GM12892 (cell line): ENCODE results near the gene TBC1D22A.

Experiments used
- DNase-seq: peaks from one replicate; pipeline ENCODE4 v3.0.0; 2011; ENCODE audit not compliant: insufficient read length
- FAIRE-seq: peaks from 2 replicates; lab custom pipeline; 2011; peaks lifted over from hg19 to GRCh38; lab: Jason Lieb, UNC
- POLR2A ChIP-seq: IDR thresholded peaks from 2 replicates; pipeline ENCODE4 v1.6.1; 2011; ENCODE audit warnings: low read depth, low read length, control low read depth
- POLR2AphosphoS5 ChIP-seq: IDR thresholded peaks from 2 replicates; pipeline ENCODE4 v1.6.1; 2011; ENCODE audit warnings: low read depth, low read length, control low read depth
- TAF1 ChIP-seq: IDR thresholded peaks from 2 replicates; pipeline ENCODE4 v1.6.1; 2011; ENCODE audit warnings: low read depth, mild to moderate bottlenecking, control low read depth, low read length, borderline replicate concordance

Gene TBC1D22A

DNA sequence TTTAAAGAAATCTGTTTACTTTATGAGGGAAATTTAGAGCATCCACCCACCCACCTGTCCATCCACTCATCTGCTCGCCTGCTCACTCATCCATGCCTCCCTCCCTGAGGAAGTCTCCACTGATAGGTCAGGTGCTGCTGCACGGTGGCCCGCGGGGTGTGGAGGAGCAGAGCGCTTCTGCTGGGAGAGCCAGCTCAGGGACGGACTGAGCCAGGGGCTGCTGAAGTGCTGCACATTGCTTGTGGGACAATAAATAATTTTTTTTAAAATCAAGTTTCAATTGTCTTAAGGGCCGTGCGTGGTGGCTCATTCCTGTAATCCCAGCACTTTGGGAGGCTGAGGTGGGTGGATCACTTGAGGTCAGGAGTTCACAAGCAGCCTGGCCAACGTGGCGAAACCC is 148.9 kb downstream of the TBC1D22A start:
- no peak for TF ChIP-seq POLR2AphosphoS5
- no peak for TF ChIP-seq TAF1
- no peak for TF ChIP-seq POLR2A
- no peak for DNase-seq
- no peak for FAIRE-seq

DNA sequence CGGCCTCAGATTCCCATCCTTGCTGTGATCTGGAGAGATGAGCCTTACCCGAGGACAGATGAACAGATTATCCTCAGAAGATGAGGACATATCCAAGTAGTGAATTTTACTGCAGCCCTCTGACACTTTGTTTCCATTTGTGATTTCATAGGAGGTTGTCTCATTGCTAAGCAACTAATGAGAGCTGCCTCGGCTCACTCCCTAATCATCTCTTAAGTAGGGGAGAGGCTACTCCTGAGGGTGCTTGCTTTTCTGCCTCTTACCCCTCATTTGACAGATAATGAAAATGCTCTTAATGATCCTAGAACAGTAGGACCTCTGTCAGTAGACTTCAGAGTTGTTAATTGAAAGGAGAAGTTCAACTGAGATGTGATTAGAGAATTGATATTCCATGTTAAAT is 150.9 kb downstream of the TBC1D22A start:
- FAIRE-seq = no peak

DNA sequence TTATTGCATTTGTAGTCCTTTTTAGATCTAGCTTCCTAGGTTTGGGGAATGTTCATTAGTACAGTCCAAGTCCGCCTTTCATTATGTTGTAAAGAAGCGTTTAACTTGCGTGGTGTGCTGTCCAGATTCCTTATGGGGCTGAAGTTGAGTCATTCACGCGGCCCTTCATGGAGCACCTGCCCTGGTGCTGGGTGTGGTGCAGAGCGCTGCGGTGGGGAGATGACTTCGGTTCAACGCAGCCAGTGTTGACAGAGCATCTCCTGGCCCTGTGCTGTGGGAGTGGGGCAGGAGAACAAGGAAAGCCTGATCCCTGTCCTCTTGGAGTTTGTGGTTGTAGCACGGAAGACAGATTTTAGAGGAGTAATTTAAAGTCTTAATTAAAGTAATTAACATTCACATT is 152.0 kb downstream of the TBC1D22A start:
- TF ChIP-seq TAF1 (no peak), POLR2A (no peak), POLR2AphosphoS5 (no peak)
- FAIRE-seq (no peak), DNase-seq (no peak)

More for the DNA sequence above, 150.9 kb downstream of the TBC1D22A start:
- TF ChIP-seq TAF1 (no peak), POLR2AphosphoS5 (no peak), POLR2A (no peak)
- DNase-seq = no peak

DNA sequence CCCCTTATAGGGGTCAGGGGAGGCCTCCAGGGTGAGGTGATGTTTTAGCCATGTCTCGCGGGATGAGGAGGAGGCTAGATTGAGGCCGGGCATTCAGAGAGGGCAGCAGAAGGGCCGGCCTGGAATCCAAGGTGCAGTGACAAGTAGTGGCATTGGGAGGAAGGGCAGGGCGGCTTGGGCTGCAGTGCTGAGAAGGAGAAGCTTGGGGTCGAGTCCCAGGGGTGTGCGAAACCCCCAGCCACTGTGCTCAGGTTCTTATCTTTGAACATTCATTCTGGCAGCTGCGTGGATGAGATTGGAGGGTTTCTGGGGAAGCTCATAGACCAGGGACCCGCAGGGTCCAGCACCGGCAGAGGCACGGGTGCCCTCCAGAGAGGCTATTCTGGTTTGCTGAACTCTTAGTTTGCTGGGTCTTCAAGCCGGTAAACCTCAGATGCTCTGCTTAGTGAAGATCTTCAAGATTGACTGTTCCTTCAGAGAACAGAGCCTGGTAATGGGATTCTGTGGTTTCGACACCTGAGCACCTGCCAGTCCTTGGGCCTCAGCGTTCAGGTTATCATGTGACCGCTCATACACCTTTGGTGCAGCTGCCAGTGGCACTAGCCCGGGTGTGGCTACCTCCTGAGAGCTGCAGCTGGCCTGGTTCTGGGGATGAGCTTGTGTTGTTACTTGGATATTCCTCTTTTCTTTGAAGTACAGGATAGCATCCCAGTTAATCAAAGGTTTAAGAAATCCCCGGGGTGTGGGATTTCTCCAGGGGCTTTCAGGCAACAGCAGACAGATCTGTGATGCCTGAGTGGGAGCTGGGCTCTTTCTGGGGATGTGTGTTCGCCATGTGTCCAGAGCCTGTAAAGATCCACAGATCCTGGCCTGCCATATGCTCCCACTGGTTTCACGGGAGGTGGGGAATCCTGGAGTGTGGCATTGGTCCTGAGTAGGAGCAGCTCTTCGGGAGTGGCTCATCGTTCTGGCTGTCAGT is 152.8 kb downstream of the TBC1D22A start:
- no peak for TF ChIP-seq POLR2A
- TF ChIP-seq TAF1 = no peak
- TF ChIP-seq POLR2AphosphoS5 = no peak
- FAIRE-seq (no peak), DNase-seq (no peak)

DNA sequence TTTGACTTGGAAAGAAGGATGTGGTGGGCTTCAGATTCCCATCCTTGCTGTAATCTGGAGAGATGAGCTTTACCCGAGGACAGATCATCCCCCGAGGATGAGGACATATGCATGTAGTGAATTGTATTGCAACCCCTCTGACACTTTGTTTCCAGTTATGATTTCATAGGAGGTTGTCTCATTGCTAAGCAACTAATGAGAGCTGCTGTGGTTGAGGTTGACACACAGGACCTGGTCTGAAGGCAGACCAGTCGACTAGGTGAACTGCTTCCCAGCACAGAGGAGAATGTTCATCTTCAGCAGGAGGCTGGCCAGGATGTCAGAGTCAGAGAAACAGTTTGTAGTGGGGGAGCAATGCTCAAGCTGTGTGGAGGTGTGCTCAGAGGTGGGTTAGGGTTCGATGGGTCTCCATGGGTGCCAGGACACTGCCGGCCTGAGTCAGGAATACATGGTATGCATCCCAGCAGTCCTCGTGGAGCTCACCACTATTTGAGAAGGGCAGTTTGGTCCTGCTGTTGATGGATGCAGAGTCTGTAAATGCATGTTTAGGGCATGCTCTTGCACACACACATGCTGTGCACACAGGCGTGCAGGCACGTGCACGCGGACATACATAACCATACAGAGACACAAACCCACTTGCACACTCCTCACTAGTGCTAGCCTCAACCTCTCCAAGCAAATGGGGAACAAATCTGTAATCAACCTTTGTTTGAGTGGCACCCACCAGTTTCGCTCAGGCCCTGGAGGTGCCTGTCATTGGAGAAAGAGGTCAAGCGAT is 153.7 kb downstream of the TBC1D22A start:
- DNase-seq = no peak
- no peak for FAIRE-seq

DNA sequence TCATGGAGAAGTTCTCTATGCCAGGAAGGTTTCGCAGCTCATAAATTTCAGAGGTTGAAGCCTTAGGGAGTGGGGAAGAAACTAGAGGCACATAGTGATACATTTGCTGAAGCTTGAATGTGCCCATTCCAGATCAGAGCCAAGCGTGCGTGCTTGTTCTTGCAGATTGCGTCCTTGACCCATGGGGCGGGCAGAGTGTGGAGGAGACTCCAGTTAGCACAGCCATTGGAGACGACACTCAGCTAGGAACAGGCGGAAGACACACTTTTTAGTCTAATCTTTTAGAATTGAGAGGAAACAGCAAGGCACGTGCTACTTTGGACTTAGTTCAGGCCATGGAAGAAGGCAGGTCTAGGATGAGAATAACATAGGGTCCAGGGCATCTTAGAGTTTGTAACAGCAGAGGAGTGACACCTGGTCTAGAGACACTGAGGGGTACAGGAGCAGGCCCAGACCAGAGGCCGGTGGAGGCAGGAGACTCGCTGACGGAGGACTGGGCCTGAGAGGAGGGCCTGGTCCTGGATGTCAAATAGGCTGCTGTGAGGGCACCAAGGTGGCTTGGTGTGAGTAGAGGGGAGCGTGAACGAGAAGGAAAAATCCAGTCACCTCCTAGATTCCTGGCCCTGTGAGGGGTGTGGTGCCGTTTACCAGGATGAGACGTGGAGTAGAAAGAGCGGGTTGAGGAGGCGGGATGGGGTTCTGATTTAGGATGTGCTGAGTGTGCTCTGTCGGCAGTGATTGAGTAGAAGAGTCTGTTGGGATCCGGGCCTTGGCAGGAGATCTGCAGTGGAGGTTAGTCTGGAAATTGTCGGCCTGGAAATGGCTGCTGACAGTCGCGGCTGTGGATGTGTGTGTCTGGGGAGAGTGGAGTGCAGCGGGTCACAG is 154.7 kb downstream of the TBC1D22A start:
- DNase-seq (no peak), FAIRE-seq (no peak)
- TF ChIP-seq POLR2A (0 out of 2 replicates have a peak, but pooled peaks have one; percentile 36), POLR2AphosphoS5 (no peak; the same call in 1 of the 2 replicates)

More for the DNA sequence above, 153.7 kb downstream of the TBC1D22A start:
- no peak for TF ChIP-seq POLR2A
- no peak; the same call in 1 of the 2 replicates for TF ChIP-seq POLR2AphosphoS5
- TF ChIP-seq TAF1 = no peak

DNA sequence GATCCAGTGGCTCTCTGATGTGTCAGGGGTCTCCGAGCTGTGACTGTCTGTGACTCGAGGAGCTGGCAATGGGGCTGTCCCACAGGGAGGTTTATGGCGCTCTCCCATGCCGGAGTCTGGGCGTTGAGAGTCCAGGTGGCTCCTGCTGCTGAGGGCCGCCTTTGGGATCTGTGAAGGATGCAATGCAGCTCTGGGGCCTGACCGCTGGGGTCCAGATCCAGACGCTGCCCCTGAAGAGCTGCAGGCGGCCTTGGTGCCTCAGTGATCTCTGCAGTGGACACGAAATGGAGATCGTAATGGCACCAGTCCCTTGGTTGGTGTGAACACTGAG is 155.3 kb downstream of the TBC1D22A start:
- TF ChIP-seq TAF1 (no peak), POLR2A (no peak), POLR2AphosphoS5 (no peak)
- no peak for FAIRE-seq
- DNase-seq = no peak

DNA sequence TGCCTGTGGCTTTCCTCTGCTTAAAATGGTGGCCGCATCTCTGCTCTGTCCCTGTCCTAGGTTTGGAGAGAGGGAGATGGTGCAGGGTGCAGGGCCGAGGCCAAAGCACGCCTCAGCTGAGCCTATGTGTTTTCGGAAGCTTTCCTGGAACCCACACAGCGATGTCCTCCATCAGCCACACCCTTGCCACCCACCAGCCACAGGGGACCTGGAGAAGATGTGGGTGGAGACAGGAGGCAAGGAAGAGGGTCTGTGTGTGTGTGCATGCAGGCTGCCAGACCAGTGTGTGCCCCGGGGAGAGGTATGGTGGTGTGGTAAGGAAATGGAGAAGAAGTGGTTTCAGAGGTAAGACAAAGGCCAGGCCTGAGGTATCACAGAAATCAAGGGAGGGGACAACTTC is 155.7 kb downstream of the TBC1D22A start:
- DNase-seq = no peak
- TF ChIP-seq POLR2AphosphoS5 = no peak
- no peak for FAIRE-seq

DNA sequence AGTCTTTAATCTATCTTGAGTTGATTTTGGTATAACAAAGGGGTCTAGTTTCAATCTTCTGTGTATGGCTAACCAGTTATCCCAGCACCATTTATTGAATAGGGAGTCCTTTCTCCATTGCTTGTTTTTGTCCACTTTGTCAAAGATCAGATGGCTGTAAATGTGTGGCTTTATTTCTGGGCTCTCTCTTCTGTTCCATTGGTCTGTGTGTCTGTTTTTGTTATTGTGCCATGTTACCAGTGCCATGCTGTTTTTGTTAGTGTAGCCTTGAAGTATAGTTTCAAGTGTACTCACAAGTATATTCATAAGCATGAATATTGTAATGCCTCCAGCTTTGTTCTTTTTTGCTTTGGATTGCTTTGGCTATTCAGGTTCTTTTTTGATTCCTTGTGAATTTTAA is 159.6 kb downstream of the TBC1D22A start:
- DNase-seq (no peak), FAIRE-seq (no peak)
- TF ChIP-seq POLR2A (no peak), POLR2AphosphoS5 (no peak), TAF1 (no peak)

DNA sequence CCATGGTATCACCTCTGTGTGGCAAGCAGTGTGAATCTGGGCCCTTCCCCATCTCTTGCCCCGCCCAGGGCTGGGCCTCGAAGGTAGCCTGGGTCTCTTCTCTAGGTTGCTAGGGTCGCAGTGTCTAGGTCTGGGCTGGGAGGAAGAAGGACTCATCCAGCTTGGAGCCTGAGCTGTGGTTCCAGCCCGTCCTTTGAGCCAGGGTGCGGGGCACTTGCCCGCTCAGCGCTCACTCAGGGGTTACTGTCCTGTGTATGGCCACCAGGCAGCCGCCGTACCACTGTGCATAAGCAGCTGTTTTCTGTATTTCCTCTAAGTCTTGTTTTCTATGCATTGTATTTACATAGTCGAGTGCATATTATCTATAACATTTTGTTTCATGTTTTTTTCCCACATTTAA is 160.9 kb downstream of the TBC1D22A start:
- FAIRE-seq (no peak), DNase-seq (no peak)
- no peak for TF ChIP-seq TAF1
- no peak for TF ChIP-seq POLR2A
- no peak for TF ChIP-seq POLR2AphosphoS5

DNA sequence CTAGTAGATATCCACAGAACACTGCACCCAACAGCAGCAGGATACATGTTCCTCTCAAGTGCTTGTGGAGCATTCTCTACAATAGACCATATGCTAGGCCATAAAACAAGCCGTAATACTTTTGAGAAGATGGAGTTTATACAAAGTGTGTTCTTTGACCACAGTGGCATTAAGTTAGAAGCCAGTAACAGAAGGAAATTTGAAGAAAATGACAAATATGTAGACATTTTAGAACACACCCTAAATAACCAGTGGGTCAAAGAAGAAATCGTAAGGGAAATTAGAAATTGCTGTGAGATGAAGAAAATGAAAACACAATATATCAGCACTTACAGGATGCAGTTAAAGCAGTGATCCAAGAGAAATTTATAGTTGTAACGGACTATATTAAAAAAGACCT is 163.4 kb downstream of the TBC1D22A start:
- no peak for TF ChIP-seq TAF1
- TF ChIP-seq POLR2A = no peak
- TF ChIP-seq POLR2AphosphoS5 = no peak
- DNase-seq = no peak
- no peak for FAIRE-seq
